ENCODE measurements around the gene CTBP2. TPM values are rescaled to one million over a fixed set of nuclear protein-coding genes. Genes with fewer than 3 reads are reported as not detected.

CTBP2 gene
- total RNA-seq, 2 donors from 2014 or later, result 75.3 to 109 TPM

GRCh38 chr10:125118011-125118611 lies 42.3 kb downstream of the CTBP2 start:
- no peak for TF ChIP-seq CTCF (conservative IDR thresholded peaks at IDR 0.05)
- H3K27ac ChIP-seq (ENCODE audit: low read depth, low read length), result no peak overlapping the region

GRCh38 chr10:125116652-125117310 lies 43.6 kb downstream of the CTBP2 start:
- no peaks in the 10 kb centered on the region for H3K9me3 Mint-ChIP-seq
- whole genome bisulfite sequencing, 2 experiments (ENCODE audit: insufficient coverage in 1 of 2, insufficient read length in 1 of 2), result 85 to 92% methylated on average over 8 to 18 of the region's 18 CpGs
- Histone ChIP-seq H3K9me3 (ENCODE audit: control insufficient read depth, low read length) (no peaks in the 10 kb centered on the region), H3K27me3 (ENCODE audit: control insufficient read depth, insufficient read depth, low read length, poor library complexity, severe bottlenecking) (no peaks in the 10 kb centered on the region), H3K9ac (ENCODE audit: extremely low read depth, low read length, poor library complexity, severe bottlenecking) (no peak overlapping the region), H3K27ac (ENCODE audit: low read depth, low read length) (no peak overlapping the region), H3K36me3 (ENCODE audit: control insufficient read depth, insufficient read depth, low read length) (peaks cover 2% of the 10 kb centered on the region), H3K4me3 (ENCODE audit: low read length) (no peak overlapping the region), H3K4me1 (ENCODE audit: control insufficient read depth, insufficient read depth, low read length) (no peaks in the 10 kb centered on the region)
- H3K36me3 Mint-ChIP-seq (ENCODE audit: low read depth), result peaks cover 14% of the 10 kb centered on the region
- H3K27me3 Mint-ChIP-seq (ENCODE audit: insufficient read depth), result no peaks in the 10 kb centered on the region
- no peak for TF ChIP-seq CTCF (conservative IDR thresholded peaks at IDR 0.05)
- DNase-seq, result no peak
- H3K27ac Mint-ChIP-seq, result peak overlapping the region; percentile 66
- H3K4me3 Mint-ChIP-seq, result no peak overlapping the region
- H3K4me1 Mint-ChIP-seq, result peaks cover 26% of the 10 kb centered on the region

More at GRCh38 chr10:125118011-125118611, 42.3 kb downstream of the CTBP2 start:
- no peak overlapping the region for H3K4me3 Mint-ChIP-seq
- H3K27ac Mint-ChIP-seq, result peak overlapping the region; percentile 2
- H3K27me3 ChIP-seq (ENCODE audit: control insufficient read depth, insufficient read depth, low read length, poor library complexity, severe bottlenecking), result no peaks in the 10 kb centered on the region
- WGBS, 2 experiments (ENCODE audit: insufficient coverage in 1 of 2, insufficient read length in 1 of 2), result 96 to 97% methylated on average over 9 to 14 of the region's 14 CpGs
- H3K4me1 ChIP-seq (ENCODE audit: control insufficient read depth, insufficient read depth, low read length), result no peaks in the 10 kb centered on the region
- no peaks in the 10 kb centered on the region for H3K9me3 ChIP-seq (ENCODE audit: control insufficient read depth, low read length)
- H3K4me1 Mint-ChIP-seq, result peaks cover 23% of the 10 kb centered on the region
- no peak overlapping the region for H3K9ac ChIP-seq (ENCODE audit: extremely low read depth, low read length, poor library complexity, severe bottlenecking)
- no peak overlapping the region for H3K4me3 ChIP-seq (ENCODE audit: low read length)
- H3K36me3 Mint-ChIP-seq (ENCODE audit: low read depth), result peaks cover 24% of the 10 kb centered on the region
- H3K9me3 Mint-ChIP-seq, result no peaks in the 10 kb centered on the region
- no peak for DNase-seq
- peaks cover 9% of the 10 kb centered on the region for H3K36me3 ChIP-seq (ENCODE audit: control insufficient read depth, insufficient read depth, low read length)
- no peaks in the 10 kb centered on the region for H3K27me3 Mint-ChIP-seq (ENCODE audit: insufficient read depth)

- no peak overlapping the region for H3K4me3 Mint-ChIP-seq
- 96% methylated on average over 9 to 16 of the region's 16 CpGs for WGBS, 2 experiments (ENCODE audit: insufficient coverage in 1 of 2, insufficient read length in 1 of 2)
- no peaks in the 10 kb centered on the region for H3K27me3 Mint-ChIP-seq (ENCODE audit: insufficient read depth)
Observed at GRCh38 chr10:125116041-125116649, 44.2 kb downstream of the CTBP2 start.

More at GRCh38 chr10:125116041-125116649, 44.2 kb downstream of the CTBP2 start:
- Histone ChIP-seq H3K9me3 (ENCODE audit: control insufficient read depth, low read length) (no peaks in the 10 kb centered on the region), H3K4me3 (ENCODE audit: low read length) (no peak overlapping the region), H3K36me3 (ENCODE audit: control insufficient read depth, insufficient read depth, low read length) (peaks cover under 1% of the 10 kb centered on the region), H3K9ac (ENCODE audit: extremely low read depth, low read length, poor library complexity, severe bottlenecking) (no peak overlapping the region), H3K4me1 (ENCODE audit: control insufficient read depth, insufficient read depth, low read length) (no peaks in the 10 kb centered on the region), H3K27me3 (ENCODE audit: control insufficient read depth, insufficient read depth, low read length, poor library complexity, severe bottlenecking) (no peaks in the 10 kb centered on the region), H3K27ac (ENCODE audit: low read depth, low read length) (no peak overlapping the region)
- DNase-seq, result no peak
- Mint-ChIP-seq H3K4me1 (peaks cover 22% of the 10 kb centered on the region), H3K9me3 (no peaks in the 10 kb centered on the region), H3K36me3 (ENCODE audit: low read depth) (peaks cover 10% of the 10 kb centered on the region), H3K27ac (peak overlapping the region; percentile 66)
- TF ChIP-seq CTCF (conservative IDR thresholded peaks at IDR 0.05), result no peak

Measured in endodermal cell (in vitro differentiated cells).